HepG2 (cell line): ENCODE results near the gene ATXN7L3. TPM values are rescaled to one million over a fixed set of nuclear protein-coding genes. Genes with fewer than 3 reads are reported as not detected.

Source experiments
- ATM ChIP-seq: fragments of 450-650 bp; IDR thresholded peaks from 2 replicates; pipeline ENCODE4 v1.7.1; 2017; ENCODE audit warnings: mild to moderate bottlenecking, borderline replicate concordance
- BATF2 ChIP-seq: sonication (generic); formaldehyde crosslinking; IDR thresholded peaks from 2 replicates; pipeline ENCODE4 v1.8.0; 2022; ENCODE audit warnings: mild to moderate bottlenecking, missing genetic modification reagents, moderate library complexity
- BRCA1 ChIP-seq: sonication (generic); formaldehyde crosslinking; IDR thresholded peaks from 2 replicates; pipeline ENCODE4 v1.4.0; 2020; ENCODE audit warnings: missing genetic modification reagents
- ETS1 ChIP-seq: sonication (generic); formaldehyde crosslinking; IDR thresholded peaks from 2 replicates; pipeline ENCODE4 v1.4.0; 2020; ENCODE audit warnings: missing genetic modification reagents
- FIP1L1 ChIP-seq: fragments of 200-400 bp; formaldehyde crosslinking; IDR thresholded peaks from 2 replicates; pipeline ENCODE4 v1.6.1; 2018; ENCODE audit warnings: low read depth, mild to moderate bottlenecking, low read length, moderate library complexity, borderline replicate concordance; ENCODE audit not compliant: insufficient read depth
- FOXA3 ChIP-seq: IDR thresholded peaks from 2 replicates; pipeline ENCODE4 v1.6.1; 2016; ENCODE audit warnings: missing genetic modification reagents, missing compliant biosample characterization
- HBP1 ChIP-seq: IDR thresholded peaks from 2 replicates; pipeline ENCODE4 v1.6.1; 2016; ENCODE audit warnings: low read depth, control low read depth
- HDAC6 ChIP-seq: fragments of 200-600 bp; sonication (generic); IDR thresholded peaks from 2 replicates; pipeline ENCODE4 v1.7.0; 2017; ENCODE audit warnings: mild to moderate bottlenecking, antibody characterized with exemption, low read length, low read depth
- HNRNPLL ChIP-seq: fragments of 200-400 bp; formaldehyde crosslinking; IDR thresholded peaks from 2 replicates; pipeline ENCODE4 v1.6.1; 2017; ENCODE audit warnings: mild to moderate bottlenecking, low read depth, low read length; ENCODE audit not compliant: poor library complexity, severe bottlenecking
- HOXA7 ChIP-seq: sonication (generic); formaldehyde crosslinking; IDR thresholded peaks from 2 replicates; pipeline ENCODE4 v1.8.1; 2022; ENCODE audit warnings: mild to moderate bottlenecking, missing genetic modification reagents, moderate library complexity
- LBX2 ChIP-seq: sonication (generic); formaldehyde crosslinking; IDR thresholded peaks from 2 replicates; pipeline ENCODE4 v1.5.0; 2020; ENCODE audit warnings: missing genetic modification reagents, mild to moderate bottlenecking, borderline replicate concordance
- MXI1 ChIP-seq: IDR thresholded peaks from 3 replicates; pipeline ENCODE4 v1.6.1; 2012; ENCODE audit warnings: low read depth, low read length, inconsistent platforms, borderline replicate concordance
- PHF8 ChIP-seq: sonication (generic); formaldehyde crosslinking; IDR thresholded peaks from 2 replicates; pipeline ENCODE4 v1.5.0; 2020; ENCODE audit warnings: missing genetic modification reagents
- POLR2A ChIP-seq, 2 experiments: IDR thresholded peaks; 2 replicates each; pipeline ENCODE4 v1.6.1; 2011; ENCODE audit warnings: low read depth in 2 of 2, low read length in 2 of 2, mild to moderate bottlenecking in 1 of 2, moderate library complexity in 1 of 2; ENCODE audit not compliant: insufficient read depth in 1 of 2
- SIX4 ChIP-seq: sonication (generic); formaldehyde crosslinking; IDR thresholded peaks from 2 replicates; pipeline ENCODE4 v1.4.0; 2020; ENCODE audit warnings: missing genetic modification reagents
- SNAPC5 ChIP-seq: sonication (generic); formaldehyde crosslinking; IDR thresholded peaks from 2 replicates; pipeline ENCODE4 v1.8.1; 2023; ENCODE audit warnings: mild to moderate bottlenecking, missing genetic modification reagents, borderline replicate concordance
- SRY ChIP-seq: sonication (generic); formaldehyde crosslinking; IDR thresholded peaks from 2 replicates; pipeline ENCODE4 v1.8.0; 2022; ENCODE audit warnings: mild to moderate bottlenecking, missing genetic modification reagents
- THRA ChIP-seq: sonication (generic); formaldehyde crosslinking; IDR thresholded peaks from 2 replicates; pipeline ENCODE4 v1.4.0; 2020; ENCODE audit warnings: missing genetic modification reagents, borderline replicate concordance
- TOPORS ChIP-seq: sonication (generic); formaldehyde crosslinking; IDR thresholded peaks from 2 replicates; pipeline ENCODE4 v1.8.0; 2023; ENCODE audit warnings: mild to moderate bottlenecking, missing genetic modification reagents
- ZBTB25 ChIP-seq: IDR thresholded peaks from 2 replicates; pipeline ENCODE4 v1.6.1; 2018; ENCODE audit warnings: missing genetic modification reagents
- ZFP90 ChIP-seq: sonication (generic); formaldehyde crosslinking; IDR thresholded peaks from 2 replicates; pipeline ENCODE4 v1.8.0; 2022; ENCODE audit warnings: missing genetic modification reagents, mild to moderate bottlenecking, inconsistent platforms, borderline replicate concordance
- ZNF20 ChIP-seq: sonication (generic); formaldehyde crosslinking; IDR thresholded peaks from 2 replicates; pipeline ENCODE4 v1.4.0; 2020; ENCODE audit warnings: mild to moderate bottlenecking, moderate library complexity, missing genetic modification reagents
- ZNF260 ChIP-seq: sonication (generic); formaldehyde crosslinking; IDR thresholded peaks from 2 replicates; pipeline ENCODE4 v1.4.0; 2020; ENCODE audit warnings: missing genetic modification reagents, low read depth, mild to moderate bottlenecking, borderline replicate concordance
- ZNF468 ChIP-seq: sonication (generic); formaldehyde crosslinking; IDR thresholded peaks from 2 replicates; pipeline ENCODE4 v1.8.0; 2022; ENCODE audit warnings: mild to moderate bottlenecking, moderate library complexity, missing genetic modification reagents
- ZNF775 ChIP-seq: sonication (generic); formaldehyde crosslinking; IDR thresholded peaks from 2 replicates; pipeline ENCODE4 v1.4.0; 2020; ENCODE audit warnings: missing genetic modification reagents, mild to moderate bottlenecking, moderate library complexity, borderline replicate concordance
- polyA plus RNA-seq, 8 experiments: library from polyadenylated mRNA; depleted of rRNA in 3 of 8; stranded (reverse) in 7 of 8; unstranded in 1 of 8; fragments of >200 nt; fragmentation: Illumina TruSeq in 4 of 8; extraction: Trizol in 4 of 8; gene quantifications; 2 replicates each; pipeline versions ENCODE4 v1.2.1 to v1.2.3, GENCODE V29; 2011 to 2016; ENCODE audit warnings: low read depth in 4 of 8, missing spikeins in 1 of 8, mixed read lengths in 1 of 8; ENCODE audit not compliant: insufficient read depth in 1 of 8
- total RNA-seq, 5 experiments: library from RNA; depleted of rRNA; stranded (reverse); fragments of >200 nt; fragmentation: Illumina TruSeq; extraction: Trizol; gene quantifications; 2 replicates each; pipeline ENCODE4 v1.2.3, GENCODE V29; 2016; ENCODE audit warnings: low read depth in 1 of 5

Gene ATXN7L3
- total and polyA plus RNA-seq, 2 of the 13 experiments (the other 11 are each of a cell fraction or from before 2014, with no cell fraction given) = 44.5 to 59.1 TPM

GRCh38 chr17:44219108-44219615 is 19.5 kb upstream of the ATXN7L3 start (continued):
- TF ChIP-seq ZNF775 = no peak
- no peak for TF ChIP-seq ATM
- no peak for TF ChIP-seq ZNF468 (CRISPR knock-in tag)
- TF ChIP-seq ZFP90 = peak; percentile 62; the same call in 1 of the 2 replicates
- TF ChIP-seq LBX2 (CRISPR knock-in tag) = peak; percentile 92
- TF ChIP-seq ZNF20 (CRISPR knock-in tag) = no peak
- TF ChIP-seq TOPORS (CRISPR knock-in tag) = no peak
- TF ChIP-seq ETS1 (CRISPR knock-in tag) = 0 out of 2 replicates have a peak, but pooled peaks have one; percentile 53
- no peak for TF ChIP-seq THRA (CRISPR knock-in tag)
- TF ChIP-seq SIX4 = no peak
- TF ChIP-seq ZBTB25 = no peak
- no peak for TF ChIP-seq HOXA7 (CRISPR knock-in tag)
- no peak for TF ChIP-seq HBP1 (CRISPR knock-in tag)
- no peak for TF ChIP-seq BRCA1 (CRISPR knock-in tag)
- 0 out of 2 replicates have a peak, but pooled peaks have one; percentile 10 for TF ChIP-seq SNAPC5 (CRISPR knock-in tag)
- TF ChIP-seq FOXA3 (CRISPR knock-in tag) = no peak
- TF ChIP-seq SRY (CRISPR knock-in tag) = peak; percentile 42; the same call in 1 of the 2 replicates
- no peak for TF ChIP-seq FIP1L1
- TF ChIP-seq ZNF260 (CRISPR knock-in tag) = no peak
- TF ChIP-seq POLR2A (IDR thresholded peaks at IDR 0.05; ENCODE audit: insufficient read depth in 1 of 2, low read depth in 2 of 2, low read length in 2 of 2) = peak in 1 of 2 experiments; percentile 49; a peak in 2 of 4 replicates
- no peak for TF ChIP-seq BATF2 (CRISPR knock-in tag)
- TF ChIP-seq HNRNPLL = peak; percentile 64
- TF ChIP-seq HDAC6 = no peak
- peak; percentile 12; the same call in 1 of the 2 replicates for TF ChIP-seq PHF8 (CRISPR knock-in tag)
- TF ChIP-seq MXI1 = peak; percentile 48; the same call in 1 of the 3 replicates
